LNCaP clone FGC (cell line): ENCODE measurements around the gene CHAF1B.

Experiments
- DNase-seq: peaks from one replicate; pipeline ENCODE4 v3.0.0-alpha.2; 2011; ENCODE audit warnings: low read depth
- H3K4me3 ChIP-seq: 2 replicates; pipeline ENCODE4 v1.5.1; 2011; ENCODE audit warnings: mild to moderate bottlenecking, low read depth, low read length, control low read depth
- CTCF ChIP-seq: IDR thresholded peaks from 2 replicates; pipeline ENCODE4 v1.5.1; 2012; ENCODE audit warnings: mild to moderate bottlenecking; ENCODE audit not compliant: control insufficient read depth, insufficient read depth; ENCODE audit errors: extremely low read depth

The CHAF1B gene

GRCh38 chr21:36400719-36401118, 15.5 kb downstream of the CHAF1B start:
- DNase-seq, result no peak
- TF ChIP-seq CTCF, result no peak
- no peak overlapping the region for H3K4me3 ChIP-seq

GRCh38 chr21:36402339-36402738, 17.1 kb downstream of the CHAF1B start:
- peak overlapping the region; percentile 44 for H3K4me3 ChIP-seq
- no peak for TF ChIP-seq CTCF
- DNase-seq, result peak; percentile 63

- no peak for DNase-seq
- no peak overlapping the region for H3K4me3 ChIP-seq
- TF ChIP-seq CTCF, result no peak
Measured at GRCh38 chr21:36403713-36404112, 18.5 kb downstream of the CHAF1B start.

GRCh38 chr21:36408568-36408967, 23.4 kb downstream of the CHAF1B start:
- H3K4me3 ChIP-seq, result no peak overlapping the region
- DNase-seq, result no peak
- no peak for TF ChIP-seq CTCF

- TF ChIP-seq CTCF, result no peak
- DNase-seq, result no peak
- H3K4me3 ChIP-seq, result no peak overlapping the region
Measured at GRCh38 chr21:36411301-36411700, 26.1 kb downstream of the CHAF1B start.

- DNase-seq, result no peak
- TF ChIP-seq CTCF, result no peak
- H3K4me3 ChIP-seq, result no peak overlapping the region
Measured at GRCh38 chr21:36412916-36413315, 27.7 kb downstream of the CHAF1B start.

- no peak overlapping the region for H3K4me3 ChIP-seq
- no peak for DNase-seq
- no peak for TF ChIP-seq CTCF
Measured at GRCh38 chr21:36415375-36415774, 30.2 kb downstream of the CHAF1B start.
